B cell (primary cell): ENCODE results near the gene ANKS1B.

ENCODE experiments used
- EZH2 ChIP-seq: IDR thresholded peaks from 2 replicates; pipeline ENCODE4 v1.6.1; 2012; ENCODE audit warnings: borderline replicate concordance, low read depth, mild to moderate bottlenecking, moderate library complexity, low read length; ENCODE audit not compliant: insufficient read depth, poor library complexity, severe bottlenecking
- TF ChIP-seq, protein P1 (sequence below): fragments of 200-600 bp; IDR thresholded peaks from one replicate; pipeline ENCODE4 v1.8.0; 2022; ENCODE audit warnings: antibody characterized with exemption, mild to moderate bottlenecking

DNA sequence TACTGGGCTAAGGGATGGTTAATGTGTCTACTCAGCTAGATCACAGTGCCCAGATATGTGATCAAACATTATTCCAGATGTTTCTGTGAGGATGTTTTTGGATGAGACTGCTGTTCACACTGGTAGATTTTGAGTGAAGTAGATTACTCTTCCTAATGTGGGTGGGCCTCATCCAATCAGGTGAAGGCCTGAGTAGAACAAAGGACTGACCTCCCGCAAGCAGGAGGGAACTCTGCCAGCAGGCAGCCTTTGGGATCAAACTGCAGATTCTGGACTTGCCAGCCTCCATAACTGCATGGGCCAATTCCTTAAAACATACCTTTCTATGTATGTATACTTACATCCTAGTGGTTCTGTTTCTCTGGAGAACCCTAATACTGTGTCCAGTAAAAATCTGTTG is 1120.4 kb downstream of the ANKS1B start:
- TF ChIP-seq, protein P1, sequence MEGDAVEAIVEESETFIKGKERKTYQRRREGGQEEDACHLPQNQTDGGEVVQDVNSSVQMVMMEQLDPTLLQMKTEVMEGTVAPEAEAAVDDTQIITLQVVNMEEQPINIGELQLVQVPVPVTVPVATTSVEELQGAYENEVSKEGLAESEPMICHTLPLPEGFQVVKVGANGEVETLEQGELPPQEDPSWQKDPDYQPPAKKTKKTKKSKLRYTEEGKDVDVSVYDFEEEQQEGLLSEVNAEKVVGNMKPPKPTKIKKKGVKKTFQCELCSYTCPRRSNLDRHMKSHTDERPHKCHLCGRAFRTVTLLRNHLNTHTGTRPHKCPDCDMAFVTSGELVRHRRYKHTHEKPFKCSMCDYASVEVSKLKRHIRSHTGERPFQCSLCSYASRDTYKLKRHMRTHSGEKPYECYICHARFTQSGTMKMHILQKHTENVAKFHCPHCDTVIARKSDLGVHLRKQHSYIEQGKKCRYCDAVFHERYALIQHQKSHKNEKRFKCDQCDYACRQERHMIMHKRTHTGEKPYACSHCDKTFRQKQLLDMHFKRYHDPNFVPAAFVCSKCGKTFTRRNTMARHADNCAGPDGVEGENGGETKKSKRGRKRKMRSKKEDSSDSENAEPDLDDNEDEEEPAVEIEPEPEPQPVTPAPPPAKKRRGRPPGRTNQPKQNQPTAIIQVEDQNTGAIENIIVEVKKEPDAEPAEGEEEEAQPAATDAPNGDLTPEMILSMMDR = no peak
- TF ChIP-seq EZH2 = no peak
